ENCODE measurements around the gene SPOCK1.

DNA sequence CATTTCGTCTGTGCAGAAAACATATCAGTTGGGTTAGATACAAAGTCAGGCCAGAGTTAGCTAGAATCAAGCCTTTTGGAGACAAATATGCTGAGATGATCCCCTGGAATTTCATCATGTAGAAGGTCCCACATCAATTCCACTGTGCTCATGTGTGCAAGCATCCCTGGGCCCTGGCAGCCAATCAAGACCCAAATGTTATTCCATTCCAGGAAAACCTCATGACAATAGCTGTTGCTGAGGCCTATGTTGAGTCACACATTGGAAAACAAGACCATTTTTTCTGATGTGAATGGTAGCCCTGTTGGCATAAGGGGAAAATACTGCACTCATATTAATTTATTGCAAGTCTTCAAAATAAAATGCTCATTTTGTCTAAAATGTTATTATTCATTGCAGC is 11.5 kb downstream of the SPOCK1 start:
- TF ChIP-seq, protein P1, sequence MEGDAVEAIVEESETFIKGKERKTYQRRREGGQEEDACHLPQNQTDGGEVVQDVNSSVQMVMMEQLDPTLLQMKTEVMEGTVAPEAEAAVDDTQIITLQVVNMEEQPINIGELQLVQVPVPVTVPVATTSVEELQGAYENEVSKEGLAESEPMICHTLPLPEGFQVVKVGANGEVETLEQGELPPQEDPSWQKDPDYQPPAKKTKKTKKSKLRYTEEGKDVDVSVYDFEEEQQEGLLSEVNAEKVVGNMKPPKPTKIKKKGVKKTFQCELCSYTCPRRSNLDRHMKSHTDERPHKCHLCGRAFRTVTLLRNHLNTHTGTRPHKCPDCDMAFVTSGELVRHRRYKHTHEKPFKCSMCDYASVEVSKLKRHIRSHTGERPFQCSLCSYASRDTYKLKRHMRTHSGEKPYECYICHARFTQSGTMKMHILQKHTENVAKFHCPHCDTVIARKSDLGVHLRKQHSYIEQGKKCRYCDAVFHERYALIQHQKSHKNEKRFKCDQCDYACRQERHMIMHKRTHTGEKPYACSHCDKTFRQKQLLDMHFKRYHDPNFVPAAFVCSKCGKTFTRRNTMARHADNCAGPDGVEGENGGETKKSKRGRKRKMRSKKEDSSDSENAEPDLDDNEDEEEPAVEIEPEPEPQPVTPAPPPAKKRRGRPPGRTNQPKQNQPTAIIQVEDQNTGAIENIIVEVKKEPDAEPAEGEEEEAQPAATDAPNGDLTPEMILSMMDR (IDR thresholded peaks at IDR 0.05; ENCODE audit: low read depth, low read length) = no peak
- TF ChIP-seq POLR2A (IDR thresholded peaks at IDR 0.05; ENCODE audit: extremely low read depth, insufficient read length) (no peak), MYC (IDR thresholded peaks at IDR 0.05; ENCODE audit: low read depth, low read length) (no peak)
- TF ChIP-seq, protein P2, sequence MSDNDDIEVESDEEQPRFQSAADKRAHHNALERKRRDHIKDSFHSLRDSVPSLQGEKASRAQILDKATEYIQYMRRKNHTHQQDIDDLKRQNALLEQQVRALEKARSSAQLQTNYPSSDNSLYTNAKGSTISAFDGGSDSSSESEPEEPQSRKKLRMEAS (IDR thresholded peaks at IDR 0.05; ENCODE audit: low read depth, low read length) = no peak
